Neutrophil (primary cell): ENCODE data around the gene STK40.

ENCODE experiments used
- H3K27ac ChIP-seq: fragments of 200-600 bp; sonication (generic); 2 replicates; pipeline ENCODE4 v1.5.1; 2016; ENCODE audit warnings: mild to moderate bottlenecking, moderate library complexity
- H3K27me3 ChIP-seq: fragments of 200-600 bp; sonication (generic); 2 replicates; pipeline ENCODE4 v1.6.0; 2016; ENCODE audit warnings: mild to moderate bottlenecking
- H3K36me3 ChIP-seq: fragments of 200-600 bp; sonication (generic); 2 replicates; pipeline ENCODE4 v1.5.1; 2017
- H3K4me1 ChIP-seq, 2 experiments: fragments of 200-600 bp in 1 of 2; sonication (generic) in 1 of 2; 1 replicate in 1 of 2; 2 replicates in 1 of 2; pipeline versions ENCODE4 v1.5.1 to v1.6.1; 2013 to 2016; ENCODE audit warnings: low read depth in 1 of 2, low read length in 1 of 2, mild to moderate bottlenecking in 1 of 2, moderate library complexity in 1 of 2; ENCODE audit not compliant: control insufficient read depth in 1 of 2, insufficient read depth in 1 of 2
- H3K4me3 ChIP-seq, 2 experiments: fragments of 200-600 bp in 1 of 2; sonication (generic) in 1 of 2; 1 replicate in 1 of 2; 2 replicates in 1 of 2; pipeline ENCODE4 v1.5.1; 2013 to 2016; ENCODE audit warnings: low read depth in 1 of 2, low read length in 1 of 2, mild to moderate bottlenecking in 1 of 2, moderate library complexity in 1 of 2
- H3K9me3 ChIP-seq: fragments of 200-600 bp; sonication (generic); 2 replicates; pipeline ENCODE4 v1.5.1; 2016
- CTCF ChIP-seq: fragments of 200-600 bp; sonication (generic); IDR thresholded peaks from 2 replicates; pipeline ENCODE4 v1.5.1; 2016; ENCODE audit warnings: antibody characterized with exemption

The STK40 gene

GRCh38 chr1:36330940-36331339, 54.8 kb downstream of the STK40 start:
- Histone ChIP-seq H3K36me3 (no peaks in the 10 kb centered on the region), H3K27ac (no peak overlapping the region), H3K4me3 (no peak overlapping the region), H3K4me1 (no peaks in the 10 kb centered on the region), H3K9me3 (no peaks in the 10 kb centered on the region), H3K27me3 (peaks cover 7% of the 10 kb centered on the region)
- TF ChIP-seq CTCF: no peak

GRCh38 chr1:36329817-36330216, 55.9 kb downstream of the STK40 start:
- H3K4me3 ChIP-seq: no peak overlapping the region
- no peak overlapping the region for H3K27ac ChIP-seq
- no peaks in the 10 kb centered on the region for H3K4me1 ChIP-seq
- H3K36me3 ChIP-seq: no peaks in the 10 kb centered on the region
- TF ChIP-seq CTCF: no peak
- no peaks in the 10 kb centered on the region for H3K9me3 ChIP-seq
- H3K27me3 ChIP-seq: peaks cover 18% of the 10 kb centered on the region

GRCh38 chr1:36328713-36329112, 57.0 kb downstream of the STK40 start:
- H3K36me3 ChIP-seq: no peaks in the 10 kb centered on the region
- peaks cover 9 to 10% of the 10 kb centered on the region in 2 experiments for H3K4me1 ChIP-seq
- no peak for TF ChIP-seq CTCF
- H3K27me3 ChIP-seq: peaks cover 28% of the 10 kb centered on the region
- H3K27ac ChIP-seq: no peak overlapping the region
- no peaks in the 10 kb centered on the region for H3K9me3 ChIP-seq
- no peak overlapping the region for H3K4me3 ChIP-seq

GRCh38 chr1:36328088-36328480, 57.6 kb downstream of the STK40 start:
- H3K27me3 ChIP-seq: peaks cover 34% of the 10 kb centered on the region
- no peaks in the 10 kb centered on the region for H3K36me3 ChIP-seq
- H3K9me3 ChIP-seq: no peaks in the 10 kb centered on the region
- H3K4me1 ChIP-seq: peaks cover 13% of the 10 kb centered on the region in 2 experiments
- TF ChIP-seq CTCF: no peak
- H3K27ac ChIP-seq: no peak overlapping the region
- H3K4me3 ChIP-seq: no peak overlapping the region

- peaks cover 39% of the 10 kb centered on the region for H3K27me3 ChIP-seq
- H3K4me3 ChIP-seq: no peak overlapping the region
- peaks cover 17 to 18% of the 10 kb centered on the region in 2 experiments for H3K4me1 ChIP-seq
- TF ChIP-seq CTCF: no peak
- H3K27ac ChIP-seq: no peak overlapping the region
- H3K36me3 ChIP-seq: no peaks in the 10 kb centered on the region
- no peaks in the 10 kb centered on the region for H3K9me3 ChIP-seq
Measured at GRCh38 chr1:36327421-36328087, 58.2 kb downstream of the STK40 start.
